Measurements from ENCODE around the gene GNAL. TPM values are rescaled to one million over a fixed set of nuclear protein-coding genes. Genes with fewer than 3 reads are reported as not detected.

GNAL gene
- total RNA-seq, 2 donors from 2014 or later = 2.7 to 4.4 TPM

DNA sequence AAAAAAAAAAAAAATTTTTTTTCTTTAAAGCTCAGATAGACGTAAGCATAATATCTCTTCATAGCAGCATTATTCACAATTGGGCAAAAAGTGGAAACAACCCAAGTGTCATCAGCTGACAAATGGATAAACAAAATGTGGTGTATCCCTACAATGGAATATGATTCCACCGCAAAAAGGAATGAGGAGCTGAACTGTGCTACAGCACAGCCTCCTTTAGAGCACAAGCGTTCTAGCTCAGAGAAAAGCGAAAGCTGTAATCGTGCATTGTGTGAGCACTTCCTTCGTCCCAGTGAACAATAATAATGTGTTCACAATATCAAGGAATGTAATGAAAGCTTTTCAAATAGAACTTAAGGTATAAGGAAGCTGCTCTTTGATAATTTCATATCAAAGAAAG, 150.5 kb downstream of the GNAL start:
- no peaks in the 10 kb centered on the region for H3K36me3 ChIP-seq
- H3K9me3 ChIP-seq = no peaks in the 10 kb centered on the region
- H3K4me3 ChIP-seq = no peak overlapping the region
- DNase-seq (ENCODE audit: low spot score) = no peak
- H3K27ac ChIP-seq = no peak overlapping the region
- TF ChIP-seq, protein P1, sequence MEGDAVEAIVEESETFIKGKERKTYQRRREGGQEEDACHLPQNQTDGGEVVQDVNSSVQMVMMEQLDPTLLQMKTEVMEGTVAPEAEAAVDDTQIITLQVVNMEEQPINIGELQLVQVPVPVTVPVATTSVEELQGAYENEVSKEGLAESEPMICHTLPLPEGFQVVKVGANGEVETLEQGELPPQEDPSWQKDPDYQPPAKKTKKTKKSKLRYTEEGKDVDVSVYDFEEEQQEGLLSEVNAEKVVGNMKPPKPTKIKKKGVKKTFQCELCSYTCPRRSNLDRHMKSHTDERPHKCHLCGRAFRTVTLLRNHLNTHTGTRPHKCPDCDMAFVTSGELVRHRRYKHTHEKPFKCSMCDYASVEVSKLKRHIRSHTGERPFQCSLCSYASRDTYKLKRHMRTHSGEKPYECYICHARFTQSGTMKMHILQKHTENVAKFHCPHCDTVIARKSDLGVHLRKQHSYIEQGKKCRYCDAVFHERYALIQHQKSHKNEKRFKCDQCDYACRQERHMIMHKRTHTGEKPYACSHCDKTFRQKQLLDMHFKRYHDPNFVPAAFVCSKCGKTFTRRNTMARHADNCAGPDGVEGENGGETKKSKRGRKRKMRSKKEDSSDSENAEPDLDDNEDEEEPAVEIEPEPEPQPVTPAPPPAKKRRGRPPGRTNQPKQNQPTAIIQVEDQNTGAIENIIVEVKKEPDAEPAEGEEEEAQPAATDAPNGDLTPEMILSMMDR (IDR thresholded peaks at IDR 0.05) = no peak
- H3K27me3 ChIP-seq = no peaks in the 10 kb centered on the region
- no peaks in the 10 kb centered on the region for H3K4me1 ChIP-seq

DNA sequence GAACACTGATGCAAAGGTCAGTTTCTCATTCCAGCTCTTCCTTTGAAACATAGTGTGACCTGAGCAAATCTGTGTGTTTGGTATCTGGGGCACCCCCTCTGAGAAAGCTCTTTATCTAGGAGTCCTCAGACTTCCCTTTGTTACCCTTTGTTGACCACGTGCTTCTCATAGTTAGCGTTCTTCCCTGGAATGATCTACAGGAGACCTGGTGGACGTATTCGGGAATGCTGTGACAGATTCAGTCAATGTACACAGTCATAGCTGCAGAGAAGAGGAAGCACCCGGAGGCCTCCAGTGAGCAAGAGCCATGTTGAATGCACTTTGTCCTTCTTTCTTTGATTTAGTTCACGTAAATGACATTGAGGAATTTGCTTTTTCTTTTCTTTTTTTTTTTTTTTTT, 151.4 kb downstream of the GNAL start:
- DNase-seq (ENCODE audit: low spot score) = no peak
- H3K4me3 ChIP-seq = no peak overlapping the region
- no peak overlapping the region for H3K27ac ChIP-seq
- no peaks in the 10 kb centered on the region for H3K9me3 ChIP-seq
- H3K4me1 ChIP-seq = no peaks in the 10 kb centered on the region
- H3K36me3 ChIP-seq = no peaks in the 10 kb centered on the region
- H3K27me3 ChIP-seq = no peaks in the 10 kb centered on the region
- TF ChIP-seq, protein P1 (IDR thresholded peaks at IDR 0.05) = no peak

DNA sequence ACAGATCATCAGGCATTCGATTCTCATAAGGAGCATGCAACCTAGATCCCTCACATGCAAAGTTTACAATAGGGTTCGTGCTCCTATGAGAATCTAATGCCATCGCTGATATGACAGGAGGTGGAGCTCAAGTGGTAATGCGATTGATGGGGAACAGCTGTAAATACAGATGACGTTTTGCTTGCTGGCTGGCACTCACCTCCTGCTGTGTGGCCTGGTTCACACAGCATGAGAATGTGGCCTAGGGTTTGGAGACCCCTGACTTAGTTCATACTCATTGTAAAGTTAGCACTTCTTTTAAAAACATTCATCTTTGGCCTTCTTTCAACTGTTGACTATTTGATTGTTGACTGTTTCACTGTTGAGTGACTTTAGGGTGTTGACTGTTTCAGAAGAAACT, 153.5 kb downstream of the GNAL start:
- Histone ChIP-seq H3K4me3 (no peak overlapping the region), H3K9me3 (no peaks in the 10 kb centered on the region), H3K36me3 (no peaks in the 10 kb centered on the region), H3K27me3 (no peaks in the 10 kb centered on the region), H3K27ac (no peak overlapping the region), H3K4me1 (no peaks in the 10 kb centered on the region)
- DNase-seq (ENCODE audit: low spot score) = no peak
- TF ChIP-seq, protein P1 (IDR thresholded peaks at IDR 0.05) = no peak

DNA sequence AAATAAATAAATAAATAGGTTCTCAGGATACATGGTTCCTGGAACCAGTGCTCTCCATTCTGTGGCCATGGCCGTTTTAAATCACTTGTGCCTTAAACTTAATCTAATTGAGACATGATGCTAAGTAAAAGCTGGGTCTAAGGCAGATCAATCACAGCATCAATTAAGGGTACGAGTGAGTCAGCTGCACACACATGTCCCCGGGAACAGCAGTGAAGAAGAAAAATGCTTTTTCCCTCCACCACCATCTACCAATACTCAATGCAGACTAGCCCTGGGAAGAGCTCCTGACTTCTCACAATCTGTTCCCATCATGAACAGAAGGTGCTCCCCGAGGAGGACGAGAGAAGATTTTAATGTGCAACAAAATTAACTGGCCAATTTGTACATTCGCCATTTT, 155.4 kb downstream of the GNAL start:
- no peak for DNase-seq (ENCODE audit: low spot score)
- Histone ChIP-seq H3K27ac (no peak overlapping the region), H3K27me3 (no peaks in the 10 kb centered on the region), H3K4me1 (peaks cover 0 to under 1% of the 10 kb centered on the region in 2 donors), H3K9me3 (no peaks in the 10 kb centered on the region), H3K4me3 (no peak overlapping the region), H3K36me3 (no peaks in the 10 kb centered on the region)
- TF ChIP-seq, protein P1 (IDR thresholded peaks at IDR 0.05) = no peak

DNA sequence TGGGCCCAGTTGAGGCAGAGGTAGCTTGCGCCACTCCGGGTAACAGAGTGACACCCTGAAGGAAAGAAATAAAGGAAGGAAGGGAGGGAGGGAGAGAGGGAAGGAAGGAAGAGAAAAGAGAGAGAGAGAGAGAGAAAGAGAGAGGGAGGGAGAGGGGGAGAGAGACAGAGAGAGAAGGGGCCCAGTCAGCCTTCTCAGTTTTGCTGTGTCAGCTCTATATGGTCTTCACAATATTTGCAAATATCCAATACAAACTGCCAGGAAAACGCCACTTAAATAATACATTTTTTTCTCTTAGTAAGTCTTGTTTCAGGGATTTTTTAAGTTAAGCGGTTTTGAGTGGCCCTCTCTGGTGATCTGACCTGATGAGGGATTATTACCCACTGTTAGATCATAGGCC, 156.6 kb downstream of the GNAL start:
- Histone ChIP-seq H3K36me3 (no peaks in the 10 kb centered on the region), H3K27me3 (no peaks in the 10 kb centered on the region), H3K27ac (no peak overlapping the region), H3K4me1 (peaks cover 0 to 7% of the 10 kb centered on the region in 2 donors), H3K9me3 (no peaks in the 10 kb centered on the region), H3K4me3 (no peak overlapping the region)
- no peak for DNase-seq (ENCODE audit: low spot score)
- TF ChIP-seq, protein P1 (IDR thresholded peaks at IDR 0.05) = no peak

DNA sequence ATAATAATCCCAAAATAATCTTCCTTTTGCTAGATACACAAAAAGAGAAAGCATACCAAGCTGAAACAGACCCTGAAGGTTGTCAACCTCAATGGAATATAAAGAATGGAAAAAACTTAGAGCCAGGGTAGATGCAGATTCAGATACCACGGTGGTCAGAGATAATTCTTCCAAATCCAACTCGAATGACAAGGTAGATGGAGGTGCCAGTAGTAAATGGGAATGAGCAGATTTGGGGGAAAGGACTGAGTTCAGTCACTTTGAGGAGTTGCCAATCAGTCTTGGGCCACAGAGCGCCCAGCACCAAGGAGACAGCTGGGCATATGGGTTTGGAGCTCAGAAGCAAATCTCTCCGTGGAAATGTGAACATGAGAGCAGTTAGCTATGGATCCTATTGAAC, 158.7 kb downstream of the GNAL start:
- peaks cover 0 to 15% of the 10 kb centered on the region in 2 donors for H3K4me1 ChIP-seq
- no peaks in the 10 kb centered on the region for H3K36me3 ChIP-seq
- H3K4me3 ChIP-seq = no peak overlapping the region
- H3K27ac ChIP-seq = no peak overlapping the region
- H3K27me3 ChIP-seq = no peaks in the 10 kb centered on the region
- TF ChIP-seq, protein P1 (IDR thresholded peaks at IDR 0.05) = no peak
- DNase-seq (ENCODE audit: low spot score) = peak; percentile 16
- H3K9me3 ChIP-seq = no peaks in the 10 kb centered on the region

Measured in right atrium auricular region (tissue), 2 donors.